Measurements from ENCODE around the gene CREB3L2.

CREB3L2 gene

DNA sequence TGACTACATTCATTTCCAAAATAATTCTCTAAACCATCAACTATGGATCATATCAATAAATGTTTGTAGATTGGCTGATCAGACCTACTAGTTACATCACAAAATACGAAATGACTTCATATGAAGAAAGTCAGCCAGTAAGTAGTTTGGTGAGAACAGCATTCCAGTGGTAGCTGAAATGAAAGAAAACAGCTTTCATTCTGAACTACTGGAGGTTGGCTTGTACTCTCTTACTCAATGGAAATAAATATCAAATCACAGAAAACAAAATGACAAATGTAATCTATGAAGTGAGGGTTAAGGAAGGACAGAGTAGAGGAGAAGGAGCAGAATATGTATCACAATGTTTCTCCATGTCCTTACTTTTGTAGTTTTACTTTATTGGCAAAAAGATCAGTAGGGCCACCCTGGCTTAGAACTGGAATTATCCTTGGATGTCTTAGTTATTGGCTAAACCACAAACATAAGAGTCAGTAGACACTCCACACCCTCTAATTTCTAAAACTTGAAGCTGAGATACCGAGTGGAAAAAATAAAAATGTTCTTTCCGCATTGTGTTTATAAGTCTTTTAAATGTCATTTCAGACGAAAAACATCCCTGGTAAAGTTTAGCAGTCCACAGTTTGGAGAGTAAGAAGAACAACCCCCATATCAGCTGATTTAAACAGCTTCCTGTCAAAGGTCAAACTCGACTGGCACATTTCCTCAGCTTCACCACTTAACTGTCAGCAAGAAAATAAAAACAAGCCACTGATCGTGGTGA lies 81.1 kb downstream of the CREB3L2 start:
- Histone ChIP-seq H3K27me3 (no peaks in the 10 kb centered on the region), H3K4me1 (peaks cover 6% of the 10 kb centered on the region), H3K9me3 (no peaks in the 10 kb centered on the region), H3K4me3 (ENCODE audit: low read depth, low read length) (no peak overlapping the region), H3K36me3 (peaks cover 3% of the 10 kb centered on the region; the same call in 1 of the 2 replicates)
- DNase-seq, result no peak
- TF ChIP-seq, protein P1, sequence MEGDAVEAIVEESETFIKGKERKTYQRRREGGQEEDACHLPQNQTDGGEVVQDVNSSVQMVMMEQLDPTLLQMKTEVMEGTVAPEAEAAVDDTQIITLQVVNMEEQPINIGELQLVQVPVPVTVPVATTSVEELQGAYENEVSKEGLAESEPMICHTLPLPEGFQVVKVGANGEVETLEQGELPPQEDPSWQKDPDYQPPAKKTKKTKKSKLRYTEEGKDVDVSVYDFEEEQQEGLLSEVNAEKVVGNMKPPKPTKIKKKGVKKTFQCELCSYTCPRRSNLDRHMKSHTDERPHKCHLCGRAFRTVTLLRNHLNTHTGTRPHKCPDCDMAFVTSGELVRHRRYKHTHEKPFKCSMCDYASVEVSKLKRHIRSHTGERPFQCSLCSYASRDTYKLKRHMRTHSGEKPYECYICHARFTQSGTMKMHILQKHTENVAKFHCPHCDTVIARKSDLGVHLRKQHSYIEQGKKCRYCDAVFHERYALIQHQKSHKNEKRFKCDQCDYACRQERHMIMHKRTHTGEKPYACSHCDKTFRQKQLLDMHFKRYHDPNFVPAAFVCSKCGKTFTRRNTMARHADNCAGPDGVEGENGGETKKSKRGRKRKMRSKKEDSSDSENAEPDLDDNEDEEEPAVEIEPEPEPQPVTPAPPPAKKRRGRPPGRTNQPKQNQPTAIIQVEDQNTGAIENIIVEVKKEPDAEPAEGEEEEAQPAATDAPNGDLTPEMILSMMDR (IDR thresholded peaks at IDR 0.05; ENCODE audit: low read depth, low read length), result no peak

GRCh38 chr7:137919987-137920386 lies 81.9 kb downstream of the CREB3L2 start:
- TF ChIP-seq, protein P1 (IDR thresholded peaks at IDR 0.05; ENCODE audit: low read depth, low read length), result no peak
- Histone ChIP-seq H3K27me3 (no peaks in the 10 kb centered on the region), H3K4me1 (peaks cover 6% of the 10 kb centered on the region), H3K4me3 (ENCODE audit: low read depth, low read length) (no peak overlapping the region), H3K36me3 (peaks cover 8% of the 10 kb centered on the region; the same call in 1 of the 2 replicates), H3K9me3 (no peaks in the 10 kb centered on the region)
- no peak for DNase-seq

DNA sequence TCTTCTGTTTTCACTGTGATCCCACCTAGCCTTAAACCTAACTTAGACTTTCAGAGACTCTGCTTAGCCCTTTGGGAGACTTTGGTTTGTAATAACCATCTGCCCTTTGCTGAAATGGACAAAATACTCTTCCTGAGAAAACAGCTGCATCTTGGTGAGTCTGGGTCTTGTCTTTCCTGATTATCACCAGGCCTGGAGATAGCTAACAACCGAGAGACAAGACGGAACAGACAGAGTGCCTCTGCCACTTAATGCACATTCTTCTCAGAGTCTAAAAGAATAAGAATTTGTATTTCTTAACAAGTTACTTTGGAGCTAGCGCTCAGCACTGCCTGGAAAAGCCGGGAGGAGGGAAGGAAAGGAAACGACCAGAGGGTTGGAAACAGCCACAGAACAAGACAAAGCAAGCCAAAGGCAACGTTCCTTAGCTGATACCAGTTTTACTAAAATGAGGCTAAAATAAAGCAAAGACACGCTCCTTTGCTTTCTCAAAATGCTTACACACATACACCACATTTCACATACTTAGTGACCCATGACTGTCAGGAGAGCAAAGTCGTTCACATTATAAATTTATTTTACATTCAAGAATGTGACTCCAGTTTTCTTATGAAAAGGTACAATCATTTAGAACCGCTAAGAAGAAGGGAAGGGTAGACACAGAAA lies 84.8 kb downstream of the CREB3L2 start:
- H3K27me3 ChIP-seq, result no peaks in the 10 kb centered on the region
- no peak for DNase-seq
- peaks cover 6% of the 10 kb centered on the region for H3K4me1 ChIP-seq
- H3K4me3 ChIP-seq (ENCODE audit: low read depth, low read length), result no peak overlapping the region
- TF ChIP-seq, protein P1 (IDR thresholded peaks at IDR 0.05; ENCODE audit: low read depth, low read length), result no peak
- H3K9me3 ChIP-seq, result no peaks in the 10 kb centered on the region
- H3K36me3 ChIP-seq, result peaks cover 10% of the 10 kb centered on the region

GRCh38 chr7:137916564-137916963 lies 85.3 kb downstream of the CREB3L2 start:
- TF ChIP-seq, protein P1 (IDR thresholded peaks at IDR 0.05; ENCODE audit: low read depth, low read length), result no peak
- Histone ChIP-seq H3K4me1 (peaks cover 6% of the 10 kb centered on the region), H3K27me3 (no peaks in the 10 kb centered on the region), H3K9me3 (no peaks in the 10 kb centered on the region), H3K36me3 (peaks cover 15% of the 10 kb centered on the region), H3K4me3 (ENCODE audit: low read depth, low read length) (no peak overlapping the region)
- DNase-seq, result no peak

DNA sequence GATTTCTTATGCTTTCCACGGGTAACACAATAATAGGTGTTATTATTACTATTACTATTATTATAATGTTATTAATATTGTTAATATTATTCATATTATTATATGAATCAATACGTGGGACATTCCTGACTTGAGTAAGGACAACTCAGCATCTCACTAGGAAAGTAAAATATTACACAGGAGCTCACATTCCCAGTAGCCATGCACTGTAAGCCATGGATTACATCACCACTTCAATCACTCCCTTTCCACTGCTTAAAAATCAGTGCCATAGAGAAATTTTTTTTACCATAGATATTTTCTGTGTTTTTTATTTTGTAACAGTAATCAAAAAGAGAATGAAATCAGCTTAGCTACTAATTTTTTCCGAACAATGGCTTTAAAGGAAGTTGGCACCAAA lies 86.6 kb downstream of the CREB3L2 start:
- TF ChIP-seq, protein P1 (IDR thresholded peaks at IDR 0.05; ENCODE audit: low read depth, low read length), result no peak
- H3K4me1 ChIP-seq, result peaks cover 6% of the 10 kb centered on the region
- H3K27me3 ChIP-seq, result no peaks in the 10 kb centered on the region
- peaks cover 19% of the 10 kb centered on the region for H3K36me3 ChIP-seq
- DNase-seq, result no peak
- H3K4me3 ChIP-seq (ENCODE audit: low read depth, low read length), result no peak overlapping the region
- H3K9me3 ChIP-seq, result no peaks in the 10 kb centered on the region

DNA sequence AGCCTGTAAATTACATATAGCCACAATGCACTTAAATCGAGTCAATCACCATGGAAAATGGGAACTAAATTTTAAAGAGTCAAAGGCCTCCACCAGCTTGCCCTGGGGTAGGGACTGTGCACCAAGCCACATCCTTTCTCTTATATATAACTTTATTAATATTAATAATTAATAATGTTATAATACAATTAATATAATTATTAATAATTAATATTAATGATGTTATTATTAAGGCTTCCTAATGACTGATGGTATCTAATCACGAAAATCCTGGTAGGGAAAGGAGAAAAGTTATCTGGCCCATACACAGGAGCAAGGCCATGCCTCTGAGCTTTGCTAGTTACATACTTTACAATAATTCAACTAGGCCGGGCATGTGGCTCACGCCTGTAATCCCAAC lies 87.9 kb downstream of the CREB3L2 start:
- H3K4me3 ChIP-seq (ENCODE audit: low read depth, low read length), result no peak overlapping the region
- peaks cover 6% of the 10 kb centered on the region for H3K4me1 ChIP-seq
- DNase-seq, result no peak
- no peaks in the 10 kb centered on the region for H3K9me3 ChIP-seq
- H3K27me3 ChIP-seq, result no peaks in the 10 kb centered on the region
- peaks cover 19% of the 10 kb centered on the region for H3K36me3 ChIP-seq
- TF ChIP-seq, protein P1 (IDR thresholded peaks at IDR 0.05; ENCODE audit: low read depth, low read length), result no peak
